RWPE1 (cell line): Measurements from ENCODE around the gene MRPS34.

Source experiments
- CTCF ChIA-PET: fragments of 350-600 bp; sonication (Branson Sonifier 250); formaldehyde crosslinking; extraction: SDS; loops from one replicate; lab custom pipeline; 2021; lab: Yijun Ruan, JAX
- POLR2A ChIA-PET: fragments of 400-600 bp; formaldehyde crosslinking; extraction: SDS; loops from one replicate; lab custom pipeline; 2020; ENCODE audit warnings: antibody characterized with exemption; ENCODE audit not compliant: low non-redundant PET; lab: Yijun Ruan, JAX
- DNase-seq: peaks from one replicate; pipeline ENCODE4 v3.0.0; 2012; ENCODE audit warnings: low spot score
- H3K27ac ChIP-seq: fragments of 450-650 bp; 2 replicates; pipeline ENCODE4 v1.5.1; 2017
- CTCF ChIP-seq: fragments of 450-650 bp; conservative IDR thresholded peaks from 2 replicates; pipeline ENCODE4 v1.5.1; 2017; ENCODE audit warnings: low read depth, mild to moderate bottlenecking

MRPS34 gene

GRCh38 chr16:1751946-1752345 lies 21.0 kb downstream of the MRPS34 start:
- DNase-seq = no peak
- CTCF ChIA-PET = interaction anchor here (1.3 kb wide), 1 partner anchor 388 kb away, joined by 3 read pairs; no protein-coding TSS in a partner anchor
- H3K27ac ChIP-seq = no peak overlapping the region
- no peak for TF ChIP-seq CTCF
- POLR2A ChIA-PET = no interaction called here

GRCh38 chr16:1749152-1750117 lies 23.5 kb downstream of the MRPS34 start:
- no peak for TF ChIP-seq CTCF
- DNase-seq = no peak
- H3K27ac ChIP-seq = peak overlapping the region; percentile 6; the same call in 1 of the 2 replicates
- ChIA-PET CTCF (interaction anchor here (0.6 to 0.7 kb wide), 4 partner anchors 13 to 123 kb away, joined by 3 to 4 read pairs (median 3); partner anchors contain the start of gene MEIOB), POLR2A (no interaction called here)

- no peak overlapping the region; the same call in 1 of the 2 replicates for H3K27ac ChIP-seq
- POLR2A ChIA-PET = no interaction called here
- CTCF ChIA-PET = no interaction called here
- TF ChIP-seq CTCF = no peak
- no peak for DNase-seq
Measured at GRCh38 chr16:1747934-1748333, 25.0 kb downstream of the MRPS34 start.

GRCh38 chr16:1746693-1747195 lies 26.2 kb downstream of the MRPS34 start:
- no peak for TF ChIP-seq CTCF
- no peak for DNase-seq
- POLR2A ChIA-PET = no interaction called here
- peak overlapping the region; percentile 48 for H3K27ac ChIP-seq
- CTCF ChIA-PET = interaction anchor here (1.4 to 1.5 kb wide), 2 partner anchors 23 to 41 kb away, joined by 5 to 11 read pairs; partner anchors contain the start of gene MAPK8IP3

GRCh38 chr16:1745900-1746692 lies 26.8 kb downstream of the MRPS34 start:
- ChIA-PET CTCF (interaction anchor here (0.6 to 1.5 kb wide), 6 partner anchors 8 to 111 kb away, joined by 3 to 11 read pairs (median 3); partner anchors contain the start of gene MAPK8IP3), POLR2A (interaction anchor here (0.6 to 1.4 kb wide), 3 partner anchors 9 to 40 kb away, joined by 3 to 4 read pairs (median 3); partner anchors contain the start of gene MAPK8IP3)
- DNase-seq = peak; percentile 84
- peak overlapping the region; percentile 48 for H3K27ac ChIP-seq
- no peak for TF ChIP-seq CTCF
